Heart right ventricle (tissue), 16 donors: ENCODE data around the gene PUS3. TPM values are rescaled to one million over a fixed set of nuclear protein-coding genes. Genes with fewer than 3 reads are reported as not detected.

Source experiments
- ATAC-seq, 8 donors: fragments of 200-7000 bp; cut with Tn5 transposase; one replicate each; pipeline ENCODE4 v1.9.1; 2020; ENCODE audit warnings: mild to moderate bottlenecking in 8 of 8, moderate library complexity in 8 of 8, moderate number of reproducible peaks in 1 of 8
- DNase-seq, 2 donors: peaks; one replicate each; pipeline ENCODE4 v3.0.0-alpha.2; 2020
- H3K27ac ChIP-seq, 10 donors: fragments of 200-600 bp; sonication (generic) in 2 of 10; one replicate each; pipeline versions ENCODE4 v1.5.0 to v1.8.0; 2020 to 2022; ENCODE audit warnings: mild to moderate bottlenecking in 3 of 10
- H3K27me3 ChIP-seq, 7 donors: fragments of 200-600 bp; one replicate each; pipeline ENCODE4 v1.8.0; 2021 to 2022; ENCODE audit warnings: mild to moderate bottlenecking in 2 of 7
- H3K36me3 ChIP-seq, 9 donors: fragments of 200-600 bp; sonication (generic) in 1 of 9; one replicate each; pipeline versions ENCODE4 v1.5.0 to v1.8.0; 2020 to 2022; ENCODE audit warnings: mild to moderate bottlenecking in 2 of 9
- H3K4me1 ChIP-seq, 9 donors: fragments of 200-600 bp; sonication (generic) in 1 of 9; one replicate each; pipeline versions ENCODE4 v1.5.0 to v1.8.0; 2020 to 2022; ENCODE audit warnings: mild to moderate bottlenecking in 4 of 9
- H3K4me3 ChIP-seq, 10 donors: fragments of 200-600 bp; sonication (generic) in 2 of 10; one replicate each; pipeline versions ENCODE4 v1.5.0 to v1.8.0; 2020 to 2022; ENCODE audit warnings: mild to moderate bottlenecking in 7 of 10, moderate library complexity in 2 of 10
- H3K9me3 ChIP-seq, 11 donors: fragments of 200-600 bp in 10 of 11; sonication (generic) in 2 of 11; one replicate each; pipeline versions ENCODE4 v1.5.0 to v1.8.0; 2013 to 2022; ENCODE audit warnings: mild to moderate bottlenecking in 2 of 11, control low read depth in 1 of 11, moderate library complexity in 1 of 11
- WGBS, 2 donors: extraction: QIAGEN DNeasy Blood & Tissue Kit; methylation state at CpG; one replicate each; pipeline ENCODE4 v1.1.7; 2013; ENCODE audit warnings: inconsistent platforms in 1 of 2; 5-methylcytosine and 5-hydroxymethylcytosine counted together
- intact Hi-C, 10 donors: fragments of 100-400 bp; cut with DNase I; formaldehyde crosslinking; loops; one replicate each; pipeline versions ENCODE4 v1.11.1 to v1.14.2; 2022
- polyA plus RNA-seq, 2 donors: library from polyadenylated mRNA; stranded (reverse); fragments of 200-250 nt; gene quantifications; one replicate each; pipeline ENCODE4 v1.2.3, GENCODE V29; 2013
- total RNA-seq, 10 donors: library from RNA; stranded (reverse); fragmentation: NEBNext Ultra II Directional in 3 of 10; extraction: Animal tissue kit (Norgen Biotek cat#: 25700) in 3 of 10; gene quantifications; one replicate each; pipeline versions ENCODE4 v1.2.1 to v1.2.4, GENCODE V29; 2021 to 2023
- TF ChIP-seq, protein P1 (sequence below), 9 donors: fragments of 200-600 bp; sonication (generic) in 2 of 9; IDR thresholded peaks; one replicate each; pipeline versions ENCODE4 v1.5.0 to v1.8.0; 2021 to 2022; ENCODE audit warnings: antibody characterized with exemption in 9 of 9, mild to moderate bottlenecking in 5 of 9, moderate library complexity in 1 of 9
- donor health status: Arrhythmogenic right ventricular cardiomyopathy.
- donor health status: ischemic (EF 13 %, LVEDD 7.1; RV severe dilation, severe dysfunction).
- donor health status: healthy with polysubstance abuse.
- donor health status: DM: no; HTN: yes; CAD: no.
- donor health status: DM: no; HTN: no; CAD: no.
- donor health status: ischemic (EF 25% LVEDD 6.9; RV normal size, moderate dysfunction).
- donor health status: ischemic (EF 25% LVEDD 5.7; RV mildly dilated, moderate dysfunction).
- donor health status: healthy.
- donor health status: DM: yes; HTN: yes; CAD: no.
- donor health status: Ischemic cardiomyopathy.
- donor health status: ischemic (EF 35%, LVEDD 5.7; RV mildly dilated, moderate dysfunction).
- donor health status: nonischemic (EF 11% LVEDD 7.7; RV severe dilation, severe dysfunction).
- donor health status: DM: yes; HTN: yes; CAD: no.
- donor health status: PGD.
- donor health status: ischemic (EF 29% LVEDD 5.4; RV normal size, mild dysfunction).
- donor health status: nonischemic (EF 23%, LVEDD 6.1; RV moderate dilation, normal function).

The PUS3 gene
- total and polyA plus RNA-seq, 12 donors = 4.9 to 12.4 (median 7.7) TPM

DNA sequence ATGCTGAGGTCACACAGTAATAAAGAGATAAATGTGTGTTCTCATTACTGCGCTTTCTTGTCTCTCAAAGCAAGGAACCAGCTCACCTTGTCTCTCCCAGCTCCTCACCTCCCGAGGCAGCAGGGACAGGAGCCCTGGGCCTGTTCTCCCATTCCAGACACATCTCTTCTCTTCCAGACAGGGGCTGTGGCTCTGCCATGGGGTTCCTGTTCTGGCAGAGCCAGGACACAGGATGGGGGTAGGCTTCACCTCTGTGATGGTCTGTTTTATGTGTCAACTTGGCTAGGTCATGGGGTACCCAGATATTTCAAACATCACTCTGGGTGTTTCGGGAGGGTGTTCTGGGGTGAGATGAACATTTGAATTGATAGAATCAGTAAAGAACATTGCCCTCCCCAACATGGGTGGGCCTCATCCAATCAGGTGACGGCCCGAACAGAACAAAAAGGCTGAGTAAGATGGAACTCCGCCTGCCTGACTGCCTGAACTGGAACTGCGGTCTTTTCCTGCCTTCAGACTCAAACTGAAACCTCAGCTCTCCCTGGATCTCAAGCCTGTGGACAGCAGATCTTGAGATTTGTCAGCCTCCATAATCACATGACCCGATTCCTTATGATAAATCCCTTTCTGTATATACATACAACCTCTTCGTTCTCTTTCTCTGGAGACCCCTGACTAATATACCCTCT, 40.8 kb upstream of the PUS3 start:
- no peak overlapping the region for H3K27ac ChIP-seq
- no peaks in the 10 kb centered on the region for H3K36me3 ChIP-seq
- no peak for ATAC-seq
- peaks cover 7 to 24% (median 17%) of the 10 kb centered on the region in 9 donors for H3K4me1 ChIP-seq
- H3K27me3 ChIP-seq = peaks cover 0 to 4% (median 0%) of the 10 kb centered on the region in 7 donors
- WGBS, 2 donors = 90 to 95% methylated on average over 9 of the region's 9 CpGs
- no peaks in the 10 kb centered on the region for H3K9me3 ChIP-seq
- TF ChIP-seq, protein P1, sequence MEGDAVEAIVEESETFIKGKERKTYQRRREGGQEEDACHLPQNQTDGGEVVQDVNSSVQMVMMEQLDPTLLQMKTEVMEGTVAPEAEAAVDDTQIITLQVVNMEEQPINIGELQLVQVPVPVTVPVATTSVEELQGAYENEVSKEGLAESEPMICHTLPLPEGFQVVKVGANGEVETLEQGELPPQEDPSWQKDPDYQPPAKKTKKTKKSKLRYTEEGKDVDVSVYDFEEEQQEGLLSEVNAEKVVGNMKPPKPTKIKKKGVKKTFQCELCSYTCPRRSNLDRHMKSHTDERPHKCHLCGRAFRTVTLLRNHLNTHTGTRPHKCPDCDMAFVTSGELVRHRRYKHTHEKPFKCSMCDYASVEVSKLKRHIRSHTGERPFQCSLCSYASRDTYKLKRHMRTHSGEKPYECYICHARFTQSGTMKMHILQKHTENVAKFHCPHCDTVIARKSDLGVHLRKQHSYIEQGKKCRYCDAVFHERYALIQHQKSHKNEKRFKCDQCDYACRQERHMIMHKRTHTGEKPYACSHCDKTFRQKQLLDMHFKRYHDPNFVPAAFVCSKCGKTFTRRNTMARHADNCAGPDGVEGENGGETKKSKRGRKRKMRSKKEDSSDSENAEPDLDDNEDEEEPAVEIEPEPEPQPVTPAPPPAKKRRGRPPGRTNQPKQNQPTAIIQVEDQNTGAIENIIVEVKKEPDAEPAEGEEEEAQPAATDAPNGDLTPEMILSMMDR (IDR thresholded peaks at IDR 0.05) = no peak
- no peak overlapping the region for H3K4me3 ChIP-seq
- intact Hi-C loops = loop anchor here in 5 of 10 donors (5.0 to 10.0 kb wide), 3 partner anchors 111 to 248 kb away; partner anchors contain the start of gene CDON (in 3 of the 5)
- DNase-seq = no peak

DNA sequence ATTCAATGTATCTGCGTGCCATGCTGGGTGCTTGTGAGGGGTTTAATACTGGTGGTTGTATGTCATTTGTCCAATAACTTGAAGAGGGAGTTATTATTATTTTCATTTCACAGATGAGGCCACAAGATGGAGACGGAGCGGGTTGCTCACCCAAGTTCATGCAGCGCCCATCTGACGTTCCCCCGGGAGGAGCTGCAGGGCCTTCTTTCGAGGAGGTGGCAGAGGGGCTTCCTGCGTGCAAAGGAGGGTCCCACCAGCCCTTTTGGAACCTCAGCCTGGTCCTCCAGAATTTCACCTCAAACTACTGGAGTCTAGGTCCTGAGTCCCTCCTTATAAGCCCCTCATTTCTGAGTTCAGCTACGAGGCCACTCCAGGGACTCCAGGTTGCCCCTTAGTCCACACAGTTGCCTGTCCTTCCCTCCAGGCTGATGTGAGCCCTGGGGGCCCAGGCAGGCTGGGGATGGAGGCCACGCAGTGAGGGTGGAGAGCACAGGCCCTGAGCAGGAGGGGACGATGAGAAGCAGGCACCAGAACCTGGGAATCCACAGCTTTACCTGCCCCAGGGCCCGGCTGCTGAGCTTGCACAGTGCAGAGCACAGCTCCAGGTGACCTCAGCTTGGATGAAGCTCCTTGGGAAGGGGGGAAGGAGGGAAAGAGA, 39.9 kb upstream of the PUS3 start:
- Histone ChIP-seq H3K4me1 (peaks cover 7 to 26% (median 17%) of the 10 kb centered on the region in 9 donors), H3K27me3 (peaks cover 0 to 4% (median 0%) of the 10 kb centered on the region in 7 donors), H3K4me3 (no peak overlapping the region), H3K27ac (peak overlapping the region in 3 of 10 donors; percentile 49 to 72 (median 71)), H3K9me3 (no peaks in the 10 kb centered on the region), H3K36me3 (no peaks in the 10 kb centered on the region)
- ATAC-seq (no peak), DNase-seq (no peak)
- TF ChIP-seq, protein P1 (IDR thresholded peaks at IDR 0.05) = no peak
- 95% methylated on average over 12 of the region's 12 CpGs for WGBS, 2 donors
- intact Hi-C loops = loop anchor here in 5 of 10 donors (5.0 to 10.0 kb wide), 3 partner anchors 112 to 249 kb away; partner anchors contain the start of gene CDON (in 3 of the 5)

DNA sequence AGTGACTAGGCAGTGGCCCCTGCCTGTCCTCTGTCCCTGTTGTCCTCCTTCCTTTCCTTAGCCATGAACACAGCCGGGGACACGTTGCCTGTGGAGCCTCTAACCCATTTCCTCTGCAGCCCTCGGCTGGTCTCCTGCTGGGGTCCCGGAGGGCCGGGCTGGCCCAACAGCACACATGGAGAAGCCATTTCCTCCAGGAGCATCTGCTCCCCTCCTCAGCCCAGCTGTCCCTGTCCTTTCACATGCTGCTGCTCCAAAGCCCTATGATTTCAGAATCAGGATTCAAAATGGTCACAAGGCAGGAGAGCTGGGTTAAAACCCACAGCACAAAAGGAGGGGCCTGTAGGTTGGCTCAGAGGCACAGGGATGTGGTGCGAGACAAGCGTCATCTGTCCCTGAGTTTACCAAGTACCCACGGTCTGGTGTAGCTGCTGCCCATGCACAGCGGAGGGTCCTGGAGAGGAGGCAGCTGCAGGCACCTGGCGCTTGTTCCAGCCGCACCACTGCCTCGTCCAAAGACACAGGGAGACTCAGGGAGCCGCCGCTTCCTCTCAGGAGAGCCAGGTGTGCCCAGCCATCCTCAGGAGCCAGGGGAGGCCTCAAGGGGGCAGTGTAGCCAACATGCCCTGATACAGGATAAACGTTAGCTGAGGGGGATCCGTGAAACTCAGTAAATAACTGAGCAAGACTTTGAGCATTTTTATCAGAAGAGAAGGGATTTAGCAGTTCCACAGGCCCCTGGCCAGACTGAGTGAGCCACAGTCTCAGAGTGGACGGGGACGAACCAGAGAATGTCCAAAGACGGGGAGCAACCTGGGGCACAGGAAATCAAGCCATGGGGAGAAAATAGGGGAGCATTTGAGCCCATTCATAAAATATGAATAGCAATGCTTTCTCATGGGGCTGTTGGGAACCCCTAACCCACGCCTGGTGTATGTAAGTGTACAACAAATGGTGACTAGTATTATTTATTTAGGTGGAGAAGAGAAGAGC, 38.9 kb upstream of the PUS3 start:
- no peaks in the 10 kb centered on the region for H3K36me3 ChIP-seq
- H3K4me3 ChIP-seq = no peak overlapping the region
- intact Hi-C loops = loop anchor here in 5 of 10 donors (5.0 to 10.0 kb wide), 3 partner anchors 113 to 250 kb away; partner anchors contain the start of gene CDON (in 3 of the 5)
- 19 to 25% methylated on average over 20 of the region's 20 CpGs for WGBS, 2 donors
- ATAC-seq (peak; percentile 68 to 89 (median 78)), DNase-seq (peak; percentile 55 to 63)
- peak overlapping the region in 8 of 10 donors; percentile 5 to 72 (median 54) for H3K27ac ChIP-seq
- no peaks in the 10 kb centered on the region for H3K9me3 ChIP-seq
- H3K4me1 ChIP-seq = peaks cover 7 to 26% (median 17%) of the 10 kb centered on the region in 9 donors
- TF ChIP-seq, protein P1 (IDR thresholded peaks at IDR 0.05) = peak; percentile 30 to 74 (median 70)
- peaks cover 0 to 4% (median 0%) of the 10 kb centered on the region in 7 donors for H3K27me3 ChIP-seq
